Mucosa of descending colon (tissue), 3 donors: ENCODE results near the gene HSD17B12. TPM values are rescaled to one million over a fixed set of nuclear protein-coding genes. Genes with fewer than 3 reads are reported as not detected.

Experiments
- ATAC-seq: fragments of 200-7000 bp; cut with Tn5 transposase; one replicate; pipeline ENCODE4 v1.9.1; 2020; ENCODE audit warnings: mild to moderate bottlenecking, moderate library complexity
- DNase-seq, 3 donors: peaks; one replicate each; pipeline ENCODE4 v3.0.0-alpha.2; 2020
- H3K36me3 ChIP-seq: fragments of 200-600 bp; one replicate; pipeline ENCODE4 v1.8.0; 2021; ENCODE audit warnings: low read depth, mild to moderate bottlenecking
- H3K4me1 ChIP-seq: fragments of 200-600 bp; one replicate; pipeline ENCODE4 v1.8.0; 2021; ENCODE audit warnings: low read depth, mild to moderate bottlenecking
- H3K4me3 ChIP-seq: fragments of 200-600 bp; one replicate; pipeline ENCODE4 v1.8.0; 2021; ENCODE audit warnings: mild to moderate bottlenecking
- H3K9me3 ChIP-seq: fragments of 200-600 bp; one replicate; pipeline ENCODE4 v1.8.0; 2021; ENCODE audit warnings: mild to moderate bottlenecking
- intact Hi-C, 2 donors: fragments of 100-400 bp; cut with DNase I in 1 of 2; cut with micrococcal nuclease in 1 of 2; formaldehyde crosslinking; loops; one replicate each; pipeline versions ENCODE4 v1.11.0 to v1.11.1; 2022; cut with DNase I, micrococcal nuclease
- total RNA-seq, 3 donors: library from RNA; stranded (reverse); fragmentation: NEBNext Ultra II Directional in 2 of 3; extraction: Animal tissue kit (Norgen Biotek cat#: 25700) in 2 of 3; gene quantifications; one replicate each; pipeline versions ENCODE4 v1.2.1 to v1.2.4, GENCODE V29; 2021 to 2023
- TF ChIP-seq, protein P1 (sequence below): fragments of 200-600 bp; IDR thresholded peaks from one replicate; pipeline ENCODE4 v1.8.0; 2022; ENCODE audit warnings: antibody characterized with exemption, mild to moderate bottlenecking
- donor health status: DM: no; HTN: no; CAD: no; lungs with moderate emphysema.
- donor health status: DM: no; HTN: no; CAD: no.
- donor health status: DM: no; HTN: yes; CAD: no.

HSD17B12 gene
- total RNA-seq, 3 donors from 2014 or later, result 63.0 to 119 (median 114) TPM

DNA sequence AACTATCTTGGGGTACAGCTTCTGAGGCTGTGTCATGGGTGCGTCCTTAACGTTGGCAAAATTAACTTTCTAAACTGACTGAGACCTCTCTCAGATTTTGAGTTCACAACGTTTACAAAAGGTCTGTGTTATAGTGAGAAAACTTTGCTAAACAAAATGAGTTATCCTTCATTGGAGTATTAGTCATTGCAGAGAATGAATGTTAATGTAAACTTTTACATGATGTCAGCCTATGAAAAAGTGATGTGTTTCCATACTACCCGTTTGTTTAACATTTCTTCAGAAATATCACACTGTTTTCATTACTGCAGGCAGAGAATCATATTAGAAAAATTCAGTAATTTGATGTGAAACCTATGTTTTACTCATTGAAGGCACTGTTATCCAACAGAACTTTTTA, 32.1 kb downstream of the HSD17B12 start:
- TF ChIP-seq, protein P1, sequence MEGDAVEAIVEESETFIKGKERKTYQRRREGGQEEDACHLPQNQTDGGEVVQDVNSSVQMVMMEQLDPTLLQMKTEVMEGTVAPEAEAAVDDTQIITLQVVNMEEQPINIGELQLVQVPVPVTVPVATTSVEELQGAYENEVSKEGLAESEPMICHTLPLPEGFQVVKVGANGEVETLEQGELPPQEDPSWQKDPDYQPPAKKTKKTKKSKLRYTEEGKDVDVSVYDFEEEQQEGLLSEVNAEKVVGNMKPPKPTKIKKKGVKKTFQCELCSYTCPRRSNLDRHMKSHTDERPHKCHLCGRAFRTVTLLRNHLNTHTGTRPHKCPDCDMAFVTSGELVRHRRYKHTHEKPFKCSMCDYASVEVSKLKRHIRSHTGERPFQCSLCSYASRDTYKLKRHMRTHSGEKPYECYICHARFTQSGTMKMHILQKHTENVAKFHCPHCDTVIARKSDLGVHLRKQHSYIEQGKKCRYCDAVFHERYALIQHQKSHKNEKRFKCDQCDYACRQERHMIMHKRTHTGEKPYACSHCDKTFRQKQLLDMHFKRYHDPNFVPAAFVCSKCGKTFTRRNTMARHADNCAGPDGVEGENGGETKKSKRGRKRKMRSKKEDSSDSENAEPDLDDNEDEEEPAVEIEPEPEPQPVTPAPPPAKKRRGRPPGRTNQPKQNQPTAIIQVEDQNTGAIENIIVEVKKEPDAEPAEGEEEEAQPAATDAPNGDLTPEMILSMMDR, result no peak
- DNase-seq, result no peak
- Histone ChIP-seq H3K9me3 (peaks cover under 1% of the 10 kb centered on the region), H3K4me3 (no peak overlapping the region), H3K36me3 (no peaks in the 10 kb centered on the region), H3K4me1 (no peaks in the 10 kb centered on the region)
- intact Hi-C loops, result no loop called here
- no peak for ATAC-seq

DNA sequence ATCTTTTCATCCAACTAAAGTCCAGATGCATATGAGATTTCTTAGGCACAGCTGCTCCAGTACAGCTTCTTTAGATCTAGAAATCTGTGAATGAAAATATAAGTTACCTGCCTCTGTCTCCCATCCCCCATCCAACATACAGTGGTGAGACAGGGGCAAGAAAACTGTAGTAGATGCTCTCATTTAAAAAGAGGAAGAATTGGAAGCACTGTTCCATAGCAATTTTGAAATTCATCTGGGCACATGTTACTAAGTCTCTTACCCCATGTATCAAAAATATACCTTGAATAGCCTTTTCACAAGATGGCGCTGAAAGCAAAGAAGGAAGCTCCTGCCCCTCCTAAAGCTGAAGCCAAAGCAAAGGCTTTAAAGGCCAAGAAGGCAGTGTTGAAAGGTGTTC, 37.8 kb downstream of the HSD17B12 start:
- DNase-seq (no peak), ATAC-seq (no peak)
- H3K4me3 ChIP-seq, result no peak overlapping the region
- no peaks in the 10 kb centered on the region for H3K4me1 ChIP-seq
- H3K9me3 ChIP-seq, result peaks cover 3% of the 10 kb centered on the region
- TF ChIP-seq, protein P1, result no peak
- intact Hi-C loops, result no loop called here
- no peaks in the 10 kb centered on the region for H3K36me3 ChIP-seq

DNA sequence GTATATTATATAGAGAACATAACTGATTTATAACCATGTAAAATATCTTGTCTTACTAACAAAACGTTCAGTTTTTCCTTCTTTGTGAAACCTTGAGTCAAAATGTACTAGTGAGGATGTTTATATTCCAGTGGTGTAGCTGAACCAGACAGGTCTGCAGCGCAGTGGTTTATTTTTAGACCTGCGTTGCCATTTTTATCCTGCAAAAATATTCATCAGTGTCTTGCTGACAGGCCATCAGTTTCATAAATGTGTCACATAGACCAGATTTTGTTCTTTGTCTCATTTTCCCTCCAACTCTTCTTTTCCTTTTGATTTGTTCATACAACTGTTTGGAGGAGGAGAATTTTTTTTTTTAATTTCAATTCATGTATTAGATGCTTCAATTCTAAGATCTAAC, 43.1 kb downstream of the HSD17B12 start:
- TF ChIP-seq, protein P1, result no peak
- H3K36me3 ChIP-seq, result no peaks in the 10 kb centered on the region
- no peak for DNase-seq
- H3K4me3 ChIP-seq, result no peak overlapping the region
- no peaks in the 10 kb centered on the region for H3K9me3 ChIP-seq
- ATAC-seq, result no peak
- intact Hi-C loops, result no loop called here
- H3K4me1 ChIP-seq, result no peaks in the 10 kb centered on the region

DNA sequence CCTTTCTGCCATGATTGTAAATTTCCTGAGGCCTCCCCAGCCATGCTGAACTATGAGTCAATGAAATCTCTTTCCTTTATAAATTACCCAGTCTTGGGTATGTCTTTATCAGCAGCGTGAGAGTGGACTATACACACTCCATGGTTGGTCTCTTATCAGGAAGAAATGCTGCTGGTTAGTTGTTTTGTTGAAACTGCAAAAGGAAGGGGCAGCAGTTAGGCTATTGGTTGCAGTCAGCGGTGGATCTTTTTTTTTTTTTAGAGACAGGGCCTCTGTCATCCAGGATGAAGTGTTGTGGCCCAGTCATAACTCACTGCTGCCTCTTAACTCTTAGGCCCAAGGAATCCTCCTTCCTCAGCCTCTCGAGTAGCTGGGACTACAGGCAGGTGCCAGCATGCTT, 51.7 kb downstream of the HSD17B12 start:
- H3K36me3 ChIP-seq, result no peaks in the 10 kb centered on the region
- H3K9me3 ChIP-seq, result no peaks in the 10 kb centered on the region
- DNase-seq (no peak), ATAC-seq (no peak)
- intact Hi-C loops, result no loop called here
- TF ChIP-seq, protein P1, result no peak
- H3K4me3 ChIP-seq, result no peak overlapping the region
- H3K4me1 ChIP-seq, result no peaks in the 10 kb centered on the region

DNA sequence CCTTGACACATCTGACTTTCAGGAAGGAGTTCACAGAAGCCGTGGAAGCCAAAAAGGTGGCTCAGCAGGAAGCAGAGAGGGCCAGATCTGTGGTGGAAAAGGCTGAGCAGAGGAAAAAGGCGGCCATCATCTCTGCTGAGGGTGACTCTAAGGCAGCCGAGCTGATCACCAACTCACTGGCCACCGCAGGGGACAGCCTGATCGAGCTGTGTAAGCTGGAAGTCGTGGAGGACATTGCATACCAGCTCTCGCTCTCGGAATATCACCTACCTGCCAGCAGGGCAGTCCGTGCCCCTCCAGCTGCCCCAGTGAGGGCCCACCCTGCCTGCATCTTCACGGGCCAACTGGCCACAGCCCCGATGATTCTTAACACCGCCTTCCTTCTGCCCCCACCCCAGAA, 53.7 kb downstream of the HSD17B12 start:
- Histone ChIP-seq H3K4me1 (no peaks in the 10 kb centered on the region), H3K9me3 (no peaks in the 10 kb centered on the region), H3K4me3 (no peak overlapping the region), H3K36me3 (no peaks in the 10 kb centered on the region)
- ATAC-seq, result no peak
- TF ChIP-seq, protein P1, result no peak
- no peak for DNase-seq
- intact Hi-C loops, result no loop called here

DNA sequence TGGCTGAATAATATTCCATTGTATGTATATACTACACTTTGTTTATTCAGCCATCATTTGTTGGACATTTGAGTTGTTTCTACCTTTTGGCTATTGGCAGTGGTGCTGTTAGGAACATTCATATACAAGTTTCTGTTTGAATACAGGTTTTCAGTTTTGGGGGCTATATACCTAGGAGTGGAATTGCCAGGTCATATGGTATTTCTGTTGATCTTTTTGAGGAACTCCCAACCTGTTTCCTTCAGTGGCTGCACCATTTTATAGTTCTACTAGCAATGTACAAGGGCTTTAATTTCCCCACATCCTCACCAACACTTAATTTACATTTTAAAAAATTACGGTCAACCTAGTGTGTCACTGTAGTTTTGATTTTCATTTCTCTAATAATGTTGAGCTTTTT, 54.6 kb downstream of the HSD17B12 start:
- Histone ChIP-seq H3K4me3 (no peak overlapping the region), H3K4me1 (no peaks in the 10 kb centered on the region), H3K9me3 (no peaks in the 10 kb centered on the region), H3K36me3 (no peaks in the 10 kb centered on the region)
- intact Hi-C loops, result no loop called here
- DNase-seq (no peak), ATAC-seq (no peak)
- TF ChIP-seq, protein P1, result no peak
